Urothelium cell line (cell line): Measurements from ENCODE around the gene CINP.
"Not testable (repeated sequence)": the region's sequence is repeated elsewhere in the genome, so short reads cannot be mapped to it uniquely, and the experiment has no call there.

Experiments used
- DNase-seq: peaks from one replicate; pipeline ENCODE4 v3.0.0; 2011; ENCODE audit warnings: low spot score, mixed read lengths
- FAIRE-seq: peaks from 2 replicates; lab custom pipeline; 2011; peaks lifted over from hg19 to GRCh38; lab: Jason Lieb, UNC

Gene CINP

GRCh38 chr14:102321456-102322422 is 41.0 kb downstream of the CINP start:
- DNase-seq (no peak), FAIRE-seq (no peak)

- no peak for DNase-seq
- no peak for FAIRE-seq
Observed at GRCh38 chr14:102320671-102321455, 41.8 kb downstream of the CINP start.

GRCh38 chr14:102320033-102320660 is 42.5 kb downstream of the CINP start:
- DNase-seq, result peak; percentile 9
- no peak for FAIRE-seq

DNA sequence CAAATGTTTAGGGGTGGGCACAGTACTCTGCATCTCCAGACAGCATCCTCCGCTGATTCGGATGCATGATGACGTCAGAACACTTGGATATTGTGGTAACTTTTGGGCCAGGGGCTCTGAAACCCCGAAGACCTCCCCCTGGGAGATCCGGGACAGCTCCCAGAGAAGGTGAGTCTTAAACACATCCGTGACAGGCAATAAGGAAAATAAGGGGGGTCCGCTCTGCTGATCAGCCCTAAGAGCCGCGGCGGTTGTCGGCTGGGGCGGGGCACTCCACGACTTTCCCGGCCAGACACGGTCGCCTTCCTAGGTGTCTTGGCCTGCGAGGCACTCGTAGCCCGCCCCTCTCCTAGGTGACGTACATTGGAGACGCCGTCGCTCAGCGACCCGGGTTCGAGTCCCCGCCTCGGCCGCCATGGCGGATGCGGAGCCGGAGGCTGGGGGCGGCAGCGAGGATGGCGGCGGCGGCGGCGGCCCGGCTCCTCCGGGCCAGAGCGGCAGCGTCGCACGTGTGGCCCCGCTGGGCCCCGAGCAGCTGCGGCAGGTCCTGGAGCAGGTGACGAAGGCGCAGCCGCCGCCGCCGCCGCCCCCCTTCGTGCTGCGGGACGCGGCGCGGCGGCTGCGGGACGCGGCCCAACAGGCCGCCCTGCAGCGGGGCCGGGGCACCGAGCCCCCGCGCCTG is 43.2 kb downstream of the CINP start, which contains the start of gene ZNF839:
ZNF839 (plus strand) TSS at position 396 of the 682 bp plus-strand sequence; CDS start at position 416, 20 bp downstream.
- DNase-seq (peak; percentile 83), FAIRE-seq (no peak)

DNA sequence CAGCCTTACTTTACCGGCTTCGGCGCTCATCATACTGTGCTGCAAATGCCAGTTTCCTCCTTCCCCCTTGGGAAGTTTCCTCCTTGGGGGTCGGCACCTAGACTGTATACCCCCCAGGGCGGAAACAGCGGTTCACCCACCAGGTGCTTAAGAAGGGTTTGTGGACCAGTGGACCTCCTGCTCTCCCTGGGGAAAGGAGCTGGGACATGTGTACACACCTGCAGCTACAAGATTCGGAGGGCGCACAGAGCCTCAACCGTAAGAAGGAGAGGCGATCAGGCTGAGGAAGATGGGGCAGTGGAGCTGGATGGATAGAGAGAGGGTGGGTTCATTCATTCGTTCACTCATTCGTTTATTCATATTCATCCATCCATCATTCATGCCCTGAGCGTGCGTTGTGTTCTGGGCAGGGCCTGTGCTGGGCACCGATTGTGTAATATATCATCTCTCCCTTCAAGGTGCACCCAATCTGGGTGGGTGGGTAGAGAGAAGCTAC is 43.9 kb downstream of the CINP start:
- DNase-seq, result no peak
- FAIRE-seq, result no peak

DNA sequence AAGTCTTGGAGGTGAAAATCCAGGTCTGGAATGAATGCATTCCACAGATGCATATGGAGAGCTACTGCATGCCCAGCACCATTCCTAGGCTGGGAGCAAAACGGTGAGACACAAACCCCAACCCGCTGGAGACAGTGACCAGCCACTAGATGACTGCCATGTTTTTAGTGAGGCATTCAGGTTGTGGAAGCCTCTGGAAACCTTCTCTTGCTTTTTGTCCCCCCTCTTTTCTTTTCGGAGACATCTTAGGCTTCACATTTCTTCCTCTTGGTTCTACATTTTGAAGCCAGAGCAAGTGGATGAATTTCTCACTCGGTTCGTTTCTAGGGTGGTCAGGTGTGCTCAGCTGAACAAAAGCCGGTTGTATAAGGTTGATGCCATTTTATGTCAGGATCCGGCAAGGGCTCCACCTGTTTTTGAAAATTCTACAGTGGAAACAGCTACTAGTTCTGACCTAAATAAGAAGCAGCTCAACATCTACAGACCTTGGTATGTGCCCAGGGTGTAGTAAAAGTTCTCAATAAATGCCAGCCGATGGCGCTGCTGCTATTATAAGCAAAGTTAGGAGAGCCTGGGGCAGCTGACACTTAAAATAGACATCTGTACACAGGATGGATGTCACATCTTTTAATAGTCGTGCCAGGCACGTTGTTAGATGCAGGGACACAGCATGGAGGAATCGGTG is 45.0 kb downstream of the CINP start:
- DNase-seq (no peak), FAIRE-seq (no peak)

- DNase-seq (peak; percentile 86), FAIRE-seq (no peak)
Observed at GRCh38 chr14:102316743-102317563, 45.7 kb downstream of the CINP start.

DNA sequence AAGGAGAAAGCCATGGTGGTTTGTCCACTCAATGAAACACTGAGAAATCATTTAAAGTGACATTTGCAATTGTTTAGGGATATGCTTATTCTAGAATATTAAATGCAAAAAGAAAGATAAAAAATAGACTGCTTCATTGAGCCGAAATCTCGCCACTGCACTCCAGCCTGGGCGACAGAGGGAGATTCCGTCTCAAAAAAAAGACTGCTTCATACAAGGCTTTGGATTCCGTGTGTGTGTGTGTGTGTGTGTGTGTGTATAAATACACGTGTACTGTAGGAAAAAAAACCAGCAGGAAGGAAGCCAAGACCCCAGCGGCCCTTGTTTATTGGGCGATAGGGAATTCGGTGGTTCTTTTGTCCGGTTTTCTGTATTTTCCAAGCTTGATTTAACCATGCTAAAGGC is 46.4 kb downstream of the CINP start:
- DNase-seq, result no peak
- no peak for FAIRE-seq

DNA sequence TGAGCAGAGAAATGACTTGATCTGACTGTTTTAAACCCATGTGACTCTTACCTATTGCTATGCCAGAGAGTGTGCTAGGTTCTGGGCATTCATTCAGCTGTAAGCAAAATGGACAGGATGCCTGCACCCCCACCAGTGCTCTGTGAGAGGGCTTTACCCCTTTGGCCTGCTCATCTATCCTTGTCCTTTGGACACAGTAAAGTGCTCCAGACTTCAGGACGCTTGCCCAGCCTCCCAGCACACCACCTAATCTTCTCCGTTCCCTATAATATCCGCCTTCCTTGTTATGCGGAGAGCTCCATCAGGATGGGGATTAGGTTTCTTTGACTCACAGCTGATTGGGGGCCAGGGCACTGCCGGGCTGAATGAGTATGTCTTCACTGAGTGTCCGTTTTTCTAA is 47.6 kb downstream of the CINP start:
- DNase-seq (no peak), FAIRE-seq (no peak)

- DNase-seq (peak; percentile 74), FAIRE-seq (no peak)
Observed at GRCh38 chr14:102314242-102315011, 48.3 kb downstream of the CINP start.

GRCh38 chr14:102304611-102305506 is 57.8 kb downstream of the CINP start, which contains the start of gene MOK:
MOK (minus strand) TSS chr14:102305164; CDS start chr14:102304968, 196 bp downstream.
- DNase-seq, result peak; percentile 93
- FAIRE-seq, result no peak

- DNase-seq (no peak), FAIRE-seq (no peak)
Observed at GRCh38 chr14:102303664-102304063, 59.0 kb downstream of the CINP start.

- FAIRE-seq, DNase-seq: not testable (repeated sequence)
Observed at GRCh38 chr14:102298303-102299070, 64.2 kb downstream of the CINP start.
